A673 (cell line): Measurements from ENCODE around the gene TTC21A. TPM values are rescaled to one million over a fixed set of nuclear protein-coding genes. Genes with fewer than 3 reads are reported as not detected.

Experiments used
- BruUV-seq: library from RNA; stranded (reverse); fragments of 400-500 nt; replicated peaks from 2 replicates; lab custom pipeline; 2021; lab: Mats Ljungman, UMichigan
- CTCF ChIA-PET: fragments of 300-600 bp; sonication (Branson Sonifier 250); formaldehyde crosslinking; loops from one replicate; lab custom pipeline; 2022; ENCODE audit warnings: antibody characterized with exemption; lab: Charles Lee
- POLR2A ChIA-PET: fragments of 300-600 bp; sonication (Branson Sonifier 250); formaldehyde crosslinking; loops from one replicate; lab custom pipeline; 2022; ENCODE audit warnings: antibody characterized with exemption; ENCODE audit not compliant: low non-redundant PET; lab: Charles Lee
- DNase-seq: peaks from one replicate; pipeline ENCODE4 v3.0.0-alpha.2; 2015; ENCODE audit warnings: low spot score
- H3K27ac ChIP-seq: fragments of 200-600 bp; sonication (generic); 2 replicates; pipeline ENCODE4 v1.5.1; 2016; ENCODE audit warnings: mixed run types, low read depth, mild to moderate bottlenecking, mixed read lengths, antibody characterized with exemption, low read length; ENCODE audit not compliant: poor library complexity, severe bottlenecking
- H3K27me3 ChIP-seq: fragments of 200-600 bp; sonication (generic); replicated peaks from 2 replicates; pipeline ENCODE4 v1.6.1; 2017; ENCODE audit warnings: mixed run types, low read depth, mild to moderate bottlenecking, mixed read lengths, antibody characterized with exemption, low read length; ENCODE audit not compliant: insufficient read depth, poor library complexity
- H3K36me3 ChIP-seq: fragments of 200-600 bp; sonication (generic); 2 replicates; pipeline ENCODE4 v1.6.1; 2016; ENCODE audit warnings: mixed run types, mild to moderate bottlenecking, mixed read lengths, antibody characterized with exemption, low read length; ENCODE audit not compliant: insufficient read depth, poor library complexity, severe bottlenecking
- H3K4me1 ChIP-seq: fragments of 200-600 bp; sonication (generic); 2 replicates; pipeline ENCODE4 v1.6.1; 2017; ENCODE audit warnings: mixed run types, mild to moderate bottlenecking, mixed read lengths, antibody characterized with exemption, low read length; ENCODE audit not compliant: insufficient read depth, poor library complexity, severe bottlenecking
- H3K4me3 ChIP-seq: fragments of 200-600 bp; sonication (generic); 2 replicates; pipeline ENCODE4 v1.5.1; 2016; ENCODE audit warnings: low read depth, mixed run types, mild to moderate bottlenecking, mixed read lengths, low read length; ENCODE audit not compliant: poor library complexity, severe bottlenecking
- H3K9me3 ChIP-seq: fragments of 200-600 bp; sonication (generic); 2 replicates; pipeline ENCODE4 v1.6.1; 2016; ENCODE audit warnings: mixed run types, low read depth, mild to moderate bottlenecking, mixed read lengths, antibody characterized with exemption, low read length; ENCODE audit not compliant: poor library complexity, severe bottlenecking
- EZH2 ChIP-seq: fragments of 200-600 bp; sonication (generic); IDR thresholded peaks from 2 replicates; pipeline ENCODE4 v1.6.1; 2017; ENCODE audit warnings: borderline replicate concordance, low read depth, mild to moderate bottlenecking, mixed read lengths, antibody characterized with exemption, low read length; ENCODE audit not compliant: poor library complexity, severe bottlenecking
- intact Hi-C: fragments of 100-400 bp; cut with micrococcal nuclease; formaldehyde crosslinking; loops from one replicate; pipeline ENCODE4 v1.10.0; 2022; ENCODE audit not compliant: unreplicated experiment
- total RNA-seq: library from RNA; stranded (reverse); gene quantifications from 2 replicates; pipeline ENCODE4 v1.2.3, GENCODE V29; 2021
- TF ChIP-seq, protein P1 (sequence below): fragments of 300-800, 200-600 bp; sonication (generic); conservative IDR thresholded peaks from 2 replicates; pipeline ENCODE4 v1.5.1; 2017; ENCODE audit warnings: low read depth, mild to moderate bottlenecking, antibody characterized with exemption, low read length, moderate library complexity, mixed read lengths

Gene TTC21A
- total RNA-seq, 1 experiment from 2014 or later = 1.4 TPM

DNA sequence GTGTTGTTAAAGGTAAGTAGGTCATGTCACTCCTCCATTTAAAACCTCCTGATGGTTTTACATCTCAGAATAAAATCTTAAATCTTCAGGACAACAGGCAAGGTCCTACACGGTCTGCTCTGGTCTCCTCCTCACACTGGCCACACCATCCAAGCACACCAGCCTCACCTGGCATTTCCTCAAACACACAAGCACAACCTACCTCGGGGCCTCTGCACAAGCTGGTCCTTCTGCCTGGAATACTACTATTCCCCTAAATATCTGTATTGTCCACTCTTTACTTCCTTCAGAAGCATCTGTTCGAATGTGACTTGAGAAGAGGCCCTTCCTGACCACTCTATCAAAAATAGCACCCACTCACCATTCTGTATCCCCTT lies 1.8 kb upstream of the TTC21A start:
- Histone ChIP-seq H3K4me1 (no peaks in the 10 kb centered on the region), H3K36me3 (no peaks in the 10 kb centered on the region), H3K4me3 (no peak overlapping the region), H3K27ac (no peak overlapping the region), H3K9me3 (no peaks in the 10 kb centered on the region), H3K27me3 (no peaks in the 10 kb centered on the region)
- DNase-seq = no peak
- ChIA-PET POLR2A (interaction anchor here (0.5 kb wide), 1 partner anchor 1279 kb away, joined by 15 read pairs; no protein-coding TSS in a partner anchor), CTCF (no interaction called here)
- TF ChIP-seq EZH2 = no peak
- TF ChIP-seq, protein P1, sequence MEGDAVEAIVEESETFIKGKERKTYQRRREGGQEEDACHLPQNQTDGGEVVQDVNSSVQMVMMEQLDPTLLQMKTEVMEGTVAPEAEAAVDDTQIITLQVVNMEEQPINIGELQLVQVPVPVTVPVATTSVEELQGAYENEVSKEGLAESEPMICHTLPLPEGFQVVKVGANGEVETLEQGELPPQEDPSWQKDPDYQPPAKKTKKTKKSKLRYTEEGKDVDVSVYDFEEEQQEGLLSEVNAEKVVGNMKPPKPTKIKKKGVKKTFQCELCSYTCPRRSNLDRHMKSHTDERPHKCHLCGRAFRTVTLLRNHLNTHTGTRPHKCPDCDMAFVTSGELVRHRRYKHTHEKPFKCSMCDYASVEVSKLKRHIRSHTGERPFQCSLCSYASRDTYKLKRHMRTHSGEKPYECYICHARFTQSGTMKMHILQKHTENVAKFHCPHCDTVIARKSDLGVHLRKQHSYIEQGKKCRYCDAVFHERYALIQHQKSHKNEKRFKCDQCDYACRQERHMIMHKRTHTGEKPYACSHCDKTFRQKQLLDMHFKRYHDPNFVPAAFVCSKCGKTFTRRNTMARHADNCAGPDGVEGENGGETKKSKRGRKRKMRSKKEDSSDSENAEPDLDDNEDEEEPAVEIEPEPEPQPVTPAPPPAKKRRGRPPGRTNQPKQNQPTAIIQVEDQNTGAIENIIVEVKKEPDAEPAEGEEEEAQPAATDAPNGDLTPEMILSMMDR = no peak
- no TSS peak for BruUV-seq
- intact Hi-C loops = loop anchor here (10.0 kb wide), 1 partner anchor 79 kb away; no protein-coding TSS in a partner anchor

DNA sequence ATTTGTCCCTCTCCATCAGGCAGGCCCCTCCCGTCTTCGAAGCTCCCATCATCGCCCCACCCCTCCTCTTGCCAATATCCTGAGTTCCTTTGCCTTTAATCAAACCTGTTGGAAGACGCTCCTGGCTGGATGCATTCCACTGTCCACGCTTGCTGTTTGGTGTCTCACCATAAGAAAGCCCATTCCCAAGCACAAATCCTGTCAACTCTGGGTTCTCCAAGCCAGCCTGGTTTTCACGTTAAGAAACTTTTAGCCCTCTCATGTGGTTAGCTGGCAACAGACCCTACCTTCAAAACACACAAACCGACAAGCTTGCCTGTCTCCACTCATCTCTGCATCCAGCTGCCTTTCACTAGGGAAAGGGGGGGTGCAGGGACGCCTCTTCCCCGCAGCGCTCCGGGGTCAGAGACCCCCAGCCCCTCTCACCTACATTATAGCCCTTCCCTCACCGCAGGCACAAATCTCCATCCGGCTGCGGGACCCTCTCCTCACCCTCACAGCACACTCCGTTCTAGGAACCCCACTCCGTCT lies 1.1 kb upstream of the TTC21A start:
- H3K9me3 ChIP-seq = no peaks in the 10 kb centered on the region
- no peaks in the 10 kb centered on the region for H3K4me1 ChIP-seq
- no peak for DNase-seq
- H3K36me3 ChIP-seq = no peaks in the 10 kb centered on the region
- ChIA-PET POLR2A (interaction anchor here (0.5 kb wide), 1 partner anchor 1278 kb away, joined by 15 read pairs; no protein-coding TSS in a partner anchor), CTCF (interaction anchor here (0.7 kb wide), 1 partner anchor 1089 kb away, joined by 3 read pairs; no protein-coding TSS in a partner anchor)
- H3K27ac ChIP-seq = peak overlapping the region; percentile 77
- H3K4me3 ChIP-seq = peak overlapping the region; percentile 85
- H3K27me3 ChIP-seq = no peaks in the 10 kb centered on the region
- TSS peak; percentile 64 for BruUV-seq
- TF ChIP-seq, protein P1 = no peak
- TF ChIP-seq EZH2 = no peak
- intact Hi-C loops = loop anchor here (10.0 kb wide), 1 partner anchor 78 kb away; no protein-coding TSS in a partner anchor

DNA sequence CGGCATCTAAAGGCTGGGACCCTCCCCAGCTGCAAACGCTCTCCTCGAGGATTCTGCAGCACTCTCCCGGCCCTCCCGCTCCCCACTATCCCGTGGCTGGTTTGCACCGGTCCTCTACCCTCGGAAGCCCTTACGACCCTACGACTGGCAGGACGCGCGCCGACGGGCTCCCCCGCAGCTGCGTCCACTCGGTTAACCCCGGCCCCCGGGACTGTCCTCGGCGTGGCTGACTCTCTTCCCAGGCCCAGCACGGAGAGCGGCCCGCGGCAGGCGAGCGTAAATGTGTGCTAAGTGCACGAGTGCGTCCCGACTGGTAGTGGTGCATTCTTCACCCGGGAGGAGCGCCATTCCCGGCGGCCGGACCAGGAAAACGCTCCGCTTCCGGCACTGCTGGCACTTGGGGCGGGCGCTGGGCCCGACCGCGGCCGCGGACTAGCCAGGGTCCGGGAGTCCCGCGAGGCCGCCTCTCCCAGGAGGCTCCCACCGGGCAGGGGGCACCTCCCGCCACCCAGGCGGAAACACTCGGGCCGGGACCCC lies 561 bp upstream of the TTC21A start:
- Histone ChIP-seq H3K36me3 (no peaks in the 10 kb centered on the region), H3K9me3 (no peaks in the 10 kb centered on the region), H3K4me1 (no peaks in the 10 kb centered on the region), H3K27ac (peak overlapping the region; percentile 77), H3K27me3 (no peaks in the 10 kb centered on the region), H3K4me3 (peak overlapping the region; percentile 85)
- ChIA-PET CTCF (interaction anchor here (0.7 kb wide), 1 partner anchor 1089 kb away, joined by 3 read pairs; no protein-coding TSS in a partner anchor), POLR2A (no interaction called here)
- DNase-seq = no peak
- intact Hi-C loops = loop anchor here (10.0 kb wide), 1 partner anchor 78 kb away; no protein-coding TSS in a partner anchor
- TF ChIP-seq, protein P1 = no peak
- no peak for TF ChIP-seq EZH2
- no TSS peak for BruUV-seq
